ENCODE results near the gene SESN3.
A peak's percentile ranks its signal among the peaks of the same experiment; 100 is the strongest.

The SESN3 gene

GRCh38 chr11:95241681-95242081 lies 10.7 kb upstream of the SESN3 start:
- Histone ChIP-seq H3K4me3 (ENCODE audit: insufficient read length, low read depth) (no peak overlapping the region), H3K27me3 (ENCODE audit: insufficient read depth, insufficient read length) (no peaks in the 10 kb centered on the region), H3K4me1 (ENCODE audit: insufficient read depth, insufficient read length) (no peaks in the 10 kb centered on the region), H3K9ac (ENCODE audit: insufficient read length, low read depth) (no peak overlapping the region), H3K36me3 (ENCODE audit: insufficient read depth, insufficient read length, low read length) (no peaks in the 10 kb centered on the region), H3K9me3 (ENCODE audit: insufficient read depth, low read length) (no peaks in the 10 kb centered on the region)
- TF ChIP-seq ZNF274 (IDR thresholded peaks at IDR 0.05; ENCODE audit: low read depth, low read length) (no peak), YY1 (IDR thresholded peaks at IDR 0.05; ENCODE audit: insufficient read depth, insufficient read length) (no peak), SUZ12 (IDR thresholded peaks at IDR 0.05; ENCODE audit: extremely low read depth, insufficient read depth, insufficient read length) (no peak)
- no peak for DNase-seq (ENCODE audit: low read depth, low spot score)

GRCh38 chr11:95239871-95240649 lies 9.1 kb upstream of the SESN3 start:
- no peaks in the 10 kb centered on the region for H3K27me3 ChIP-seq (ENCODE audit: insufficient read depth, insufficient read length)
- H3K9ac ChIP-seq (ENCODE audit: insufficient read length, low read depth): no peak overlapping the region
- no peak for DNase-seq (ENCODE audit: low read depth, low spot score)
- no peak overlapping the region for H3K4me3 ChIP-seq (ENCODE audit: insufficient read length, low read depth)
- H3K9me3 ChIP-seq (ENCODE audit: insufficient read depth, low read length): no peaks in the 10 kb centered on the region
- no peaks in the 10 kb centered on the region for H3K4me1 ChIP-seq (ENCODE audit: insufficient read depth, insufficient read length)
- no peaks in the 10 kb centered on the region for H3K36me3 ChIP-seq (ENCODE audit: insufficient read depth, insufficient read length, low read length)
- TF ChIP-seq SUZ12 (IDR thresholded peaks at IDR 0.05; ENCODE audit: extremely low read depth, insufficient read depth, insufficient read length) (no peak), ZNF274 (IDR thresholded peaks at IDR 0.05; ENCODE audit: low read depth, low read length) (no peak), YY1 (IDR thresholded peaks at IDR 0.05; ENCODE audit: insufficient read depth, insufficient read length) (no peak)

- H3K27me3 ChIP-seq (ENCODE audit: insufficient read depth, insufficient read length): peaks cover 9% of the 10 kb centered on the region
- H3K36me3 ChIP-seq (ENCODE audit: insufficient read depth, insufficient read length, low read length): no peaks in the 10 kb centered on the region
- peak overlapping the region; percentile 13 for H3K9ac ChIP-seq (ENCODE audit: insufficient read length, low read depth)
- H3K4me3 ChIP-seq (ENCODE audit: insufficient read length, low read depth): peak overlapping the region; percentile 48
- H3K9me3 ChIP-seq (ENCODE audit: insufficient read depth, low read length): 0 out of 2 replicates have a peak, but pooled peaks cover 6% of the 10 kb centered on the region
- TF ChIP-seq SUZ12 (IDR thresholded peaks at IDR 0.05; ENCODE audit: extremely low read depth, insufficient read depth, insufficient read length): no peak
- TF ChIP-seq ZNF274 (IDR thresholded peaks at IDR 0.05; ENCODE audit: low read depth, low read length): no peak
- TF ChIP-seq YY1 (IDR thresholded peaks at IDR 0.05; ENCODE audit: insufficient read depth, insufficient read length): no peak
- no peak for DNase-seq (ENCODE audit: low read depth, low spot score)
- H3K4me1 ChIP-seq (ENCODE audit: insufficient read depth, insufficient read length): no peaks in the 10 kb centered on the region
Measured at GRCh38 chr11:95232666-95233065, 1.7 kb upstream of the SESN3 start.

- DNase-seq (ENCODE audit: low read depth, low spot score): no peak
- Histone ChIP-seq H3K36me3 (ENCODE audit: insufficient read depth, insufficient read length, low read length) (no peaks in the 10 kb centered on the region), H3K9ac (ENCODE audit: insufficient read length, low read depth) (peak overlapping the region; percentile 83), H3K4me3 (ENCODE audit: insufficient read length, low read depth) (peak overlapping the region; percentile 48), H3K4me1 (ENCODE audit: insufficient read depth, insufficient read length) (no peaks in the 10 kb centered on the region), H3K9me3 (ENCODE audit: insufficient read depth, low read length) (0 out of 2 replicates have a peak, but pooled peaks cover 6% of the 10 kb centered on the region), H3K27me3 (ENCODE audit: insufficient read depth, insufficient read length) (peaks cover 9% of the 10 kb centered on the region)
- no peak for TF ChIP-seq SUZ12 (IDR thresholded peaks at IDR 0.05; ENCODE audit: extremely low read depth, insufficient read depth, insufficient read length)
- no peak for TF ChIP-seq ZNF274 (IDR thresholded peaks at IDR 0.05; ENCODE audit: low read depth, low read length)
- TF ChIP-seq YY1 (IDR thresholded peaks at IDR 0.05; ENCODE audit: insufficient read depth, insufficient read length): no peak
Measured at GRCh38 chr11:95231881-95232605, 1.0 kb upstream of the SESN3 start.

- Histone ChIP-seq H3K9ac (ENCODE audit: insufficient read length, low read depth) (peak overlapping the region; percentile 87), H3K4me1 (ENCODE audit: insufficient read depth, insufficient read length) (no peaks in the 10 kb centered on the region), H3K27me3 (ENCODE audit: insufficient read depth, insufficient read length) (peaks cover 9% of the 10 kb centered on the region), H3K4me3 (ENCODE audit: insufficient read length, low read depth) (peak overlapping the region; percentile 83), H3K36me3 (ENCODE audit: insufficient read depth, insufficient read length, low read length) (no peaks in the 10 kb centered on the region), H3K9me3 (ENCODE audit: insufficient read depth, low read length) (0 out of 2 replicates have a peak, but pooled peaks cover 6% of the 10 kb centered on the region)
- no peak for DNase-seq (ENCODE audit: low read depth, low spot score)
- TF ChIP-seq ZNF274 (IDR thresholded peaks at IDR 0.05; ENCODE audit: low read depth, low read length) (no peak), SUZ12 (IDR thresholded peaks at IDR 0.05; ENCODE audit: extremely low read depth, insufficient read depth, insufficient read length) (no peak), YY1 (IDR thresholded peaks at IDR 0.05; ENCODE audit: insufficient read depth, insufficient read length) (no peak)
Measured at GRCh38 chr11:95230810-95231126, 234 bp downstream of the SESN3 start.

GRCh38 chr11:95229993-95230809 lies 801 bp downstream of the SESN3 start:
- no peaks in the 10 kb centered on the region for H3K36me3 ChIP-seq (ENCODE audit: insufficient read depth, insufficient read length, low read length)
- peak overlapping the region; percentile 87 for H3K9ac ChIP-seq (ENCODE audit: insufficient read length, low read depth)
- peak overlapping the region; percentile 83 for H3K4me3 ChIP-seq (ENCODE audit: insufficient read length, low read depth)
- no peak for DNase-seq (ENCODE audit: low read depth, low spot score)
- H3K27me3 ChIP-seq (ENCODE audit: insufficient read depth, insufficient read length): peaks cover 9% of the 10 kb centered on the region
- H3K9me3 ChIP-seq (ENCODE audit: insufficient read depth, low read length): 0 out of 2 replicates have a peak, but pooled peaks cover 6% of the 10 kb centered on the region
- H3K4me1 ChIP-seq (ENCODE audit: insufficient read depth, insufficient read length): no peaks in the 10 kb centered on the region
- TF ChIP-seq YY1 (IDR thresholded peaks at IDR 0.05; ENCODE audit: insufficient read depth, insufficient read length) (no peak), SUZ12 (IDR thresholded peaks at IDR 0.05; ENCODE audit: extremely low read depth, insufficient read depth, insufficient read length) (no peak), ZNF274 (IDR thresholded peaks at IDR 0.05; ENCODE audit: low read depth, low read length) (no peak)
